DOHH2 (cell line): ENCODE results near the gene BDH1.

Source experiments
- CTCF ChIP-seq: fragments of 200-600 bp; sonication (generic); IDR thresholded peaks from one replicate; pipeline ENCODE4 v1.5.1; 2014; ENCODE audit warnings: antibody characterized with exemption, mild to moderate bottlenecking, low read depth, low read length; ENCODE audit not compliant: poor library complexity, severe bottlenecking
- EZH2phosphoT487 ChIP-seq: fragments of 200-600 bp; sonication (generic); IDR thresholded peaks from 2 replicates; pipeline ENCODE4 v1.6.1; 2017; ENCODE audit warnings: borderline replicate concordance, mild to moderate bottlenecking, antibody characterized with exemption, low read length, moderate library complexity, mixed read lengths

GRCh38 chr3:197491478-197491877 is 64.3 kb downstream of the BDH1 start:
- TF ChIP-seq CTCF (no peak), EZH2phosphoT487 (no peak)
